Natural killer cell (primary cell): Measurements from ENCODE around the gene FAR1. TPM values are rescaled to one million over a fixed set of nuclear protein-coding genes. Genes with fewer than 3 reads are reported as not detected.
A peak's percentile ranks its signal among the peaks of the same experiment; 100 is the strongest.

Experiments
- ATAC-seq, 3 donors: fragments of 150-1000 bp in 2 of 3; fragments of 200-7000 bp in 1 of 3; cut with Tn5 transposase; 1 replicate in 1 of 3; 2 replicates in 2 of 3; pipeline ENCODE4 v1.10.0; 2021; ENCODE audit warnings: mild to moderate bottlenecking in 2 of 3, moderate library complexity in 2 of 3
- DNase-seq, 2 donors: peaks; one replicate each; pipeline versions ENCODE4 v3.0.0 to v3.0.0-alpha.2; 2013 to 2021; ENCODE audit warnings: mixed read lengths in 1 of 2
- H3K27ac ChIP-seq: one replicate; pipeline ENCODE4 v1.5.1; 2013; ENCODE audit warnings: mild to moderate bottlenecking, low read length
- H3K27me3 ChIP-seq: one replicate; pipeline ENCODE4 v1.6.1; 2013; ENCODE audit warnings: low read length; ENCODE audit not compliant: control insufficient read depth, insufficient read depth
- H3K36me3 ChIP-seq: one replicate; pipeline ENCODE4 v1.6.1; 2013; ENCODE audit warnings: low read length; ENCODE audit not compliant: control insufficient read depth, insufficient read depth
- H3K4me1 ChIP-seq: one replicate; pipeline ENCODE4 v1.6.1; 2013; ENCODE audit warnings: low read length; ENCODE audit not compliant: control insufficient read depth, insufficient read depth
- H3K4me3 ChIP-seq: one replicate; pipeline ENCODE4 v1.5.1; 2013; ENCODE audit warnings: low read length
- H3K9me3 ChIP-seq: one replicate; pipeline ENCODE4 v1.6.1; 2013; ENCODE audit warnings: low read length; ENCODE audit not compliant: control insufficient read depth, insufficient read depth
- H3K27ac Mint-ChIP-seq, 2 donors: one replicate each; pipeline ENCODE4 v1.8.0; 2022; ENCODE audit warnings: mild to moderate bottlenecking in 2 of 2, mixed read lengths in 2 of 2, moderate library complexity in 1 of 2
- H3K27me3 Mint-ChIP-seq, 2 donors: one replicate each; pipeline ENCODE4 v1.8.0; 2022; ENCODE audit warnings: low read depth in 2 of 2, mixed read lengths in 2 of 2
- H3K36me3 Mint-ChIP-seq: one replicate; pipeline ENCODE4 v1.8.0; 2022; ENCODE audit warnings: mixed read lengths
- H3K4me1 Mint-ChIP-seq, 2 donors: one replicate each; pipeline ENCODE4 v1.8.0; 2022; ENCODE audit warnings: mixed read lengths in 2 of 2
- H3K4me3 Mint-ChIP-seq: one replicate; pipeline ENCODE4 v1.8.0; 2022; ENCODE audit warnings: mild to moderate bottlenecking, moderate library complexity, mixed read lengths
- H3K9me3 Mint-ChIP-seq, 2 donors: one replicate each; pipeline ENCODE4 v1.8.0; 2022; ENCODE audit warnings: mixed read lengths in 2 of 2
- WGBS: methylation state at CpG from one replicate; pipeline ENCODE4 v1.1.7; 2013; ENCODE audit warnings: missing lambda C conversion rate; ENCODE audit not compliant: insufficient coverage; 5-methylcytosine and 5-hydroxymethylcytosine counted together
- intact Hi-C: fragments of 100-400 bp; cut with micrococcal nuclease; formaldehyde crosslinking; loops from one replicate; pipeline ENCODE4 v1.14.2; 2022
- total RNA-seq, 4 donors: library from RNA; stranded (reverse); fragments of 120-200 nt in 1 of 4; gene quantifications; one replicate each; pipeline versions ENCODE4 v1.2.3 to v1.2.4, GENCODE V29; 2013 to 2022
- TF ChIP-seq, protein P1 (sequence below): fragments of 200-600 bp; IDR thresholded peaks from one replicate; pipeline ENCODE4 v1.8.0; 2022; ENCODE audit warnings: antibody characterized with exemption

The FAR1 gene
- total RNA-seq, 3 donors from 2014 or later (not counting 1 experiment from before 2014, with no cell fraction given): 59.5 to 74.7 (median 74.6) TPM

DNA sequence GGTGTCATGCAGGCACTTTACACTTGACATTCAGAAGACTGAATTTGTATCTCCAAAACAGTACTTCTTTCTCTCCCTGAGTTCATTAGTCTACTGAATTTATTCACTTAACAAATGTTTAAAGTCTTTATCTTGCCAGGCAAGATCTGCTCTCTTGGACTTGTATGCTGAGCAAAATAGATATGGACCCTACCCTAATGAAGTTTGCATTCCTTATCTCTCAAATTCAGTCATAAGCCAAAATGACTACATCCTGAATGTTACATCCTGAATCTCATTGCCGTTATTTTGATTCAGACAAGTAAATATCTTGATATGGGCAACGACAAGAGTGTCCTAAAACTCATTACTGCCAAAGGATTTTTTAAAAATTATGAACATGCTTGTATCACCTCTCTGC lies 29.7 kb downstream of the FAR1 start:
- DNase-seq (no peak), ATAC-seq (no peak)
- no peaks in the 10 kb centered on the region for H3K27me3 Mint-ChIP-seq
- H3K27me3 ChIP-seq: no peaks in the 10 kb centered on the region
- no peak overlapping the region for H3K4me3 ChIP-seq
- TF ChIP-seq, protein P1, sequence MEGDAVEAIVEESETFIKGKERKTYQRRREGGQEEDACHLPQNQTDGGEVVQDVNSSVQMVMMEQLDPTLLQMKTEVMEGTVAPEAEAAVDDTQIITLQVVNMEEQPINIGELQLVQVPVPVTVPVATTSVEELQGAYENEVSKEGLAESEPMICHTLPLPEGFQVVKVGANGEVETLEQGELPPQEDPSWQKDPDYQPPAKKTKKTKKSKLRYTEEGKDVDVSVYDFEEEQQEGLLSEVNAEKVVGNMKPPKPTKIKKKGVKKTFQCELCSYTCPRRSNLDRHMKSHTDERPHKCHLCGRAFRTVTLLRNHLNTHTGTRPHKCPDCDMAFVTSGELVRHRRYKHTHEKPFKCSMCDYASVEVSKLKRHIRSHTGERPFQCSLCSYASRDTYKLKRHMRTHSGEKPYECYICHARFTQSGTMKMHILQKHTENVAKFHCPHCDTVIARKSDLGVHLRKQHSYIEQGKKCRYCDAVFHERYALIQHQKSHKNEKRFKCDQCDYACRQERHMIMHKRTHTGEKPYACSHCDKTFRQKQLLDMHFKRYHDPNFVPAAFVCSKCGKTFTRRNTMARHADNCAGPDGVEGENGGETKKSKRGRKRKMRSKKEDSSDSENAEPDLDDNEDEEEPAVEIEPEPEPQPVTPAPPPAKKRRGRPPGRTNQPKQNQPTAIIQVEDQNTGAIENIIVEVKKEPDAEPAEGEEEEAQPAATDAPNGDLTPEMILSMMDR: no peak
- no peak overlapping the region for H3K4me3 Mint-ChIP-seq
- H3K9me3 ChIP-seq: no peaks in the 10 kb centered on the region
- H3K9me3 Mint-ChIP-seq: no peaks in the 10 kb centered on the region
- intact Hi-C loops: no loop called here
- H3K27ac ChIP-seq: no peak overlapping the region
- H3K36me3 Mint-ChIP-seq: peaks cover 7% of the 10 kb centered on the region
- WGBS: 78% methylated on average over 2 of the region's 2 CpGs
- H3K4me1 Mint-ChIP-seq: peaks cover 23 to 43% of the 10 kb centered on the region in 2 donors
- H3K27ac Mint-ChIP-seq: peak overlapping the region; percentile 1 to 37
- no peaks in the 10 kb centered on the region for H3K4me1 ChIP-seq
- peaks cover 32% of the 10 kb centered on the region for H3K36me3 ChIP-seq

DNA sequence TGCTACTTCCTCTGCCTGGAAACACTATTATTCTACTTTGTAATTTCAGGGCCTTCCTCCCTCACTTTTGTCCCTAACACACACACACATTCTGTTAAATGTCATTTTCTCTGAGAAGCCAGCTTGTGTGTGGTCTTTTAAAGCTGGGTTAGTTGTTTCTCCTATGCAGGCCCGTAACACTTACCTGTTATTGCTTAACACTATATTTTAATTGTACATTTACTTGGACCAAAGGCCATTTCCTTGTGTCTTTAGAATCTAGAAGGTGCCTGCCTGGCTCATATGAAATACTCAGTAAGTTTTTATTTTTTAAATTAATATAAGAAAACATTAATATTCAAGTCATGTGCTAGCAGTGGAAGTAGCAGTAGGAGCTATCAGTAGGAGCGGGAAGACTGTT lies 30.6 kb downstream of the FAR1 start:
- no peak overlapping the region for H3K4me3 ChIP-seq
- 100% methylated on average over 2 of the region's 2 CpGs for WGBS
- H3K9me3 ChIP-seq: no peaks in the 10 kb centered on the region
- H3K27me3 ChIP-seq: no peaks in the 10 kb centered on the region
- intact Hi-C loops: no loop called here
- DNase-seq: no peak
- peaks cover 11% of the 10 kb centered on the region for H3K36me3 Mint-ChIP-seq
- no peak for ATAC-seq
- peaks cover 35% of the 10 kb centered on the region for H3K36me3 ChIP-seq
- H3K4me1 ChIP-seq: no peaks in the 10 kb centered on the region
- H3K27me3 Mint-ChIP-seq: no peaks in the 10 kb centered on the region
- H3K4me1 Mint-ChIP-seq: peaks cover 14 to 38% of the 10 kb centered on the region in 2 donors
- H3K27ac Mint-ChIP-seq: no peak overlapping the region
- no peaks in the 10 kb centered on the region for H3K9me3 Mint-ChIP-seq
- no peak overlapping the region for H3K4me3 Mint-ChIP-seq
- TF ChIP-seq, protein P1: no peak
- no peak overlapping the region for H3K27ac ChIP-seq

DNA sequence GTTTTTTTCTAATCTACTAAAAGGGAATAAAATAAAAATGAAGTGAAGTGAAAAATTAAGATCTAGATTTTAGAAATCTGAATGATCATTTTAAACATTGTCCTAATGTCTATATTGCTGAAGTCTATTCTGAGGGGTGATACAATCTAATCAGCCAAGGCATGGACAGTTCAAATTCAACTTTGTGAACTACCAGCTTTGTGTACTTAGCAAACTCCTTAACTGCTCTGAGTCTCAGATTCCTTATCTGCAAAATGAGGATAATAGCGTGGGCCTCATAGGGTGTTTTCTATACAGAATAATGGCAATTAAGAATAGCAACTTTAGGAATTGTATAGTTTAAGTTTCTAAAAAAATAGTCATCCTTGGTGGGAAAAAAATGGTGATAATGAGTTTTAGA lies 31.4 kb downstream of the FAR1 start:
- TF ChIP-seq, protein P1: no peak
- H3K4me3 ChIP-seq: no peak overlapping the region
- no peak overlapping the region for H3K27ac Mint-ChIP-seq
- ATAC-seq (no peak), DNase-seq (no peak)
- H3K9me3 ChIP-seq: no peaks in the 10 kb centered on the region
- H3K36me3 ChIP-seq: peaks cover 35% of the 10 kb centered on the region
- no peaks in the 10 kb centered on the region for H3K27me3 Mint-ChIP-seq
- no peaks in the 10 kb centered on the region for H3K9me3 Mint-ChIP-seq
- WGBS: 100% methylated on average over 1 of the region's 1 CpG
- intact Hi-C loops: no loop called here
- H3K4me3 Mint-ChIP-seq: no peak overlapping the region
- H3K36me3 Mint-ChIP-seq: peaks cover 11% of the 10 kb centered on the region
- H3K27ac ChIP-seq: no peak overlapping the region
- H3K4me1 ChIP-seq: no peaks in the 10 kb centered on the region
- H3K27me3 ChIP-seq: no peaks in the 10 kb centered on the region
- peaks cover 11 to 30% of the 10 kb centered on the region in 2 donors for H3K4me1 Mint-ChIP-seq

DNA sequence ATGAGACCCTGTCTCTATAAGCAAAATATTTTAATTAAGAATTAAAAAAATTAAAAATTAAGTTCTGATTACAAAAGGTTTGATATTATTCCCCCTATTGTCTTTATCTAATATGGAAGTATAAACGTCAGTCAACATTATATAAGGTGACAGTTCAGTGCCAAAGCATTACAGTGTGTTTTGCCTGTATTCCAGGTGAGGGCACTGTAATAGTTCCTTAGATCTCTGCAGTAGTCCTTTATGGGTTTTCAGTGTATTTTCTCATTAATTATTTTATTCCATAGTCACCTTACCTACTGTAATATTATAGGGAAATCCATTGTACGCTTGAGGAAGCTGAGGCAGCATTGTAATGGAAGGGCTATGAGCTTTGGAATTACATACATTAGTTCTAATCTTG lies 33.0 kb downstream of the FAR1 start:
- peaks cover 24% of the 10 kb centered on the region for H3K36me3 ChIP-seq
- no CpG with 5 or more reads among the region's 2 CpGs for WGBS

More for the DNA sequence above, 33.0 kb downstream of the FAR1 start:
- no peaks in the 10 kb centered on the region for H3K9me3 Mint-ChIP-seq
- peaks cover 11 to 22% of the 10 kb centered on the region in 2 donors for H3K4me1 Mint-ChIP-seq
- no peaks in the 10 kb centered on the region for H3K27me3 ChIP-seq
- no peak for ATAC-seq
- DNase-seq: no peak
- TF ChIP-seq, protein P1: no peak
- H3K27me3 Mint-ChIP-seq: no peaks in the 10 kb centered on the region
- H3K4me3 ChIP-seq: no peak overlapping the region
- no peak overlapping the region for H3K4me3 Mint-ChIP-seq
- H3K36me3 Mint-ChIP-seq: peaks cover 11% of the 10 kb centered on the region
- H3K27ac Mint-ChIP-seq: no peak overlapping the region
- H3K27ac ChIP-seq: no peak overlapping the region
- intact Hi-C loops: no loop called here
- no peaks in the 10 kb centered on the region for H3K9me3 ChIP-seq
- no peaks in the 10 kb centered on the region for H3K4me1 ChIP-seq
